DMS79 treated with DMSO at 0.1 percent for 48 hours (cell line): ENCODE data around the gene TNFSF10.
"Not testable (repeated sequence)": the region's sequence is repeated elsewhere in the genome, so short reads cannot be mapped to it uniquely, and the experiment has no call there.

Experiments
- DNase-seq: peaks from one replicate; lab custom pipeline; 2025; lab: John Stamatoyannopoulos, UW

The TNFSF10 gene

GRCh38 chr3:172522871-172523818 is at the start of gene TNFSF10:
TNFSF10 (minus strand) TSS chr3:172523430; CDS start chr3:172523384, 46 bp downstream.
- DNase-seq = no peak

GRCh38 chr3:172569128-172570008 is 46.1 kb upstream of the TNFSF10 start:
- DNase-seq = no peak

- DNase-seq = no peak
These were observed 45.5 kb upstream of the TNFSF10 start for GRCh38 chr3:172568701-172569100.

GRCh38 chr3:172566785-172567184 is 43.6 kb upstream of the TNFSF10 start:
- DNase-seq = not testable (repeated sequence)

- no peak for DNase-seq
These were observed 41.3 kb upstream of the TNFSF10 start for GRCh38 chr3:172564499-172564898.

GRCh38 chr3:172562871-172563865 is 39.9 kb upstream of the TNFSF10 start:
- no peak for DNase-seq

GRCh38 chr3:172561897-172562640 is 38.8 kb upstream of the TNFSF10 start:
- DNase-seq = no peak

GRCh38 chr3:172560586-172560985 is 37.4 kb upstream of the TNFSF10 start:
- no peak for DNase-seq

- DNase-seq = no peak
These were observed 36.8 kb upstream of the TNFSF10 start for GRCh38 chr3:172560026-172560425.

GRCh38 chr3:172559020-172559419 is 35.8 kb upstream of the TNFSF10 start:
- DNase-seq = no peak

GRCh38 chr3:172557515-172558220 is 34.4 kb upstream of the TNFSF10 start:
- no peak for DNase-seq

- DNase-seq = no peak
These were observed 30.5 kb upstream of the TNFSF10 start for GRCh38 chr3:172553526-172554252.

GRCh38 chr3:172552607-172553006 is 29.4 kb upstream of the TNFSF10 start:
- no peak for DNase-seq

GRCh38 chr3:172551874-172552273 is 28.6 kb upstream of the TNFSF10 start:
- no peak for DNase-seq

- DNase-seq = no peak
These were observed 27.2 kb upstream of the TNFSF10 start for GRCh38 chr3:172550347-172550943.

- no peak for DNase-seq
These were observed 25.9 kb upstream of the TNFSF10 start for GRCh38 chr3:172549144-172549543.

GRCh38 chr3:172546628-172547214 is 23.5 kb upstream of the TNFSF10 start:
- DNase-seq = no peak

GRCh38 chr3:172546105-172546504 is 22.9 kb upstream of the TNFSF10 start:
- no peak for DNase-seq

GRCh38 chr3:172544404-172544803 is 21.2 kb upstream of the TNFSF10 start:
- DNase-seq = no peak
